Erythroblast (primary cell): ENCODE data around the gene SST.

Experiments used
- GATA1 ChIP-seq: IDR thresholded peaks from 2 replicates; pipeline ENCODE4 v1.6.1; 2011; ENCODE audit warnings: low read depth, mild to moderate bottlenecking, control low read depth, low read length, moderate library complexity
- POLR2A ChIP-seq: IDR thresholded peaks from 2 replicates; pipeline ENCODE4 v1.6.1; 2011; ENCODE audit warnings: mild to moderate bottlenecking, low read length

GRCh38 chr3:187639927-187640568 lies 30.1 kb downstream of the SST start:
- TF ChIP-seq POLR2A (no peak), GATA1 (no peak)
